D341Med (cell line): ENCODE results near the gene JARID2.

Experiments used
- DNase-seq: peaks from one replicate; pipeline ENCODE4 v3.0.0; 2012; ENCODE audit warnings: low spot score

The JARID2 gene

DNA sequence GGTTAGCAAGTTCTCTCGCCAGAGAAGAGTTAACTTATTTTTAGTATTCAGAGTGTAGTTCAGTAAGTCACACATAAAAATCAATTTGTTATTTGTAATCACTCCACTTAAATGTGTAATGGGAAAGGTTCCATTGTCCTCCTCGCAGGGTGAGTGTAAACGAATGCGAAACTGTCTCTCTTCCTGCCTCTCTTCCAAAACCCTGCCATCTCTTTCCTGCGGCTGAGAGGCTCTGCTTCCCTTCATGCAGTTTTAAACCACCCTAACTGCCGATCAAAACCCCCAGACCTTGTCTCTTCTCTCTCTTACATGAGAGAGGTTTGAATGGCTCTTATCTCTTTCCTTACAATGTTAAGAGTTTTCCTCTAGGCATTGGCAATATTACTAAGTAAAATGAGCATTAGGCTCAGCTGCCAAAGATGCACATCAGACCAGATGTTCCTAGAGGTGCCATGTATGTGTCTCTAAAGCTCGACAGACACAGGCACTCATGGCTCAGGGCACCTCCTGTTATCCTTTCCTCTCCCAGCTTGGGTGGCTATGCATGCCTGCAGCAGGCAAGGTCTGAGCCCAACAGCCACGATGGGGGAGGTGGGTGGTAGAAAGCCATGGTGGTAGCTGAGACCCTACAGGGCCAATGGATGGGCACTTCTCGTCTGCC lies 91.2 kb downstream of the JARID2 start:
- no peak for DNase-seq

GRCh38 chr6:15337582-15337981 lies 91.7 kb downstream of the JARID2 start:
- DNase-seq, result no peak

GRCh38 chr6:15338476-15338875 lies 92.6 kb downstream of the JARID2 start:
- no peak for DNase-seq

- no peak for DNase-seq
These were observed 93.2 kb downstream of the JARID2 start for GRCh38 chr6:15339081-15339480.

- DNase-seq, result no peak
These were observed 94.3 kb downstream of the JARID2 start for GRCh38 chr6:15340105-15340601.

- no peak for DNase-seq
These were observed 94.9 kb downstream of the JARID2 start for GRCh38 chr6:15340775-15341174.

DNA sequence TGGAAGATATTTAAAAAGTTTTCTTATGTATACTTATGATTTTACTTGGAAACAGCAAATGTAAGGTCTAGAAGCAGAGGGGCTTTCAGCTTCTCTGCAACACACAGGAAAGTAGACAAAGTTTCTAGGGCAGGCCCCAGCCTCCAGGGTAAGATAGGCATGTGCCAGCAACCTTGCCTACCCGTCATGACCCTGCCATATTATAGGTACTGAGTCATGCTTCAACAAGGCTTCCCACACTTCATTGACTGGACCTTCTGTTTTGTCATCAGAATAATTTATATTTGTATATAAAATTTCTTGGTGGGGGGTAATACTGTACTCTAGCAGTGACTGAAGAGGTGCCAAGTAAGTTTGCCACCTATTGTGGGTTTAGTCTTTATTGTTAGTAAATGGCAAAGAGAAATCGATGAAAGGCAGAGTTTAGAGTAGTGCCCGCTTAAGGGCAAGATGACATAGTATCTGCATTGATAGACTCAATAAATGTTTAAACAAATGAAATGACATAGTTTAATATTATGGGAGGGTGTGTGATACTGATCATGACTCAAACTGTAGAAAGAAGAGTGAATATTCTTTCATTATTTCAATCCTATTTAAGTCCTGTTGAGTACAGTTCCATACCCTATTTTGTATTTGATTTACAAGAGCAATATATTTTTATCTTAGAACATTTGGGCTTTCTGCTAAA lies 95.6 kb downstream of the JARID2 start:
- no peak for DNase-seq

DNA sequence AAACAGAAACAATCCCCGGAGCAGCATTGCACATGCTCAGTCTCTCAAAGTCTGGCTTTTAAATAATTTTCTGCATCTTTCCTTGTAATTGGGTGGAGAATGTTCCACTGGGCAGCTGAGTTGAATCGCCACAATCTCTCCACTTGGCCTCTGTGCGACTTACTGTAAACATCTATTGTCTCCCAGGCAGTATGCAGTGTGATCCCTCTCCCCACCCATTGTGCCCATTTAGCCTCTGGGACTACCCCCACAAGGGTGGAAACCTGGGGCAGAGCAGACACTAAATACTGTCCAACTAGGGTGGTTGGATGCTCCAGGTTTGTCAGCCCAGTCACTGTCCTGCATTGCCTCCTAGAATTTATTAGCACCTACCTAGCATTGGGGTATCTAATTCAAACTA lies 96.2 kb downstream of the JARID2 start:
- no peak for DNase-seq

GRCh38 chr6:15343490-15344191 lies 97.8 kb downstream of the JARID2 start:
- no peak for DNase-seq

- DNase-seq, result no peak
These were observed 98.3 kb downstream of the JARID2 start for GRCh38 chr6:15344192-15344519.

DNA sequence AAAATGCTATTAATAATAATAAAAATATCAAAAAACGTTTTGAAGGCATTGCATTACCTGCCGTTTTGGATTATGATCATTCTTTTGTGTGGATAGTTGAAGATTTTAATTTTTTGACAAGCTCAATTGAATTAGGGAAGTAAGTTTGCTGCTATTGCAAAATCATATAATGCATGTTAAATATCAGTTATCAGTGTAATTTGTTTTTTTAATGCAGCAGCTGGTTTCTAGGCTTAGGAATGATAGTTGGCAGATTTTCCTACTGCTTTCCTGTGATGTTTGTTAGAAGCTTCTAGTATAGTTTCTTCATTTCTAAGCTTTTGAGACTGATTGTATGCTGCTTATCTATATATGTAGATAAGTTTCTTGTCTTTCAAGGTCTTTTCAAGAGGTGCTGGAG lies 99.0 kb downstream of the JARID2 start:
- no peak for DNase-seq

DNA sequence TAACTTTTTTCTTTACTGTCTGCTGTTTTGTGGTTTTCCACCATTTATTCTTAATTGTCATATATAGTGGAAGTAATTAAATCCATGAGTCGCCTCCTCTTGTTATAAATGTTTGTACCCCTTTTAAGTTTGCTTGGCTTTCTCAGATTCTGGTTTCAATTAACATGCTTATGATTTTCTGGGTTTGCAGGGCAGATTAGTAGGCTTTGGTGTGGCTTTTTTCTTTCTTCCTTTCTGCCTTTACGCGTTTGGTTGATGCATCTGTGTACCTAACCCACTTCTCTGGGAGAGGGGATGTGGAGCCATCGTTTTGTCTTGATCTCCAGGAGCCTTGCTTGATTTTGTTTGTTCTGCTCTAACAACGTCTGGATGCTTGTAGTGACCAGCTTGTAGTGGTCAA lies 100.4 kb downstream of the JARID2 start:
- no peak for DNase-seq

GRCh38 chr6:15348528-15348927 lies 102.7 kb downstream of the JARID2 start:
- DNase-seq, result no peak

DNA sequence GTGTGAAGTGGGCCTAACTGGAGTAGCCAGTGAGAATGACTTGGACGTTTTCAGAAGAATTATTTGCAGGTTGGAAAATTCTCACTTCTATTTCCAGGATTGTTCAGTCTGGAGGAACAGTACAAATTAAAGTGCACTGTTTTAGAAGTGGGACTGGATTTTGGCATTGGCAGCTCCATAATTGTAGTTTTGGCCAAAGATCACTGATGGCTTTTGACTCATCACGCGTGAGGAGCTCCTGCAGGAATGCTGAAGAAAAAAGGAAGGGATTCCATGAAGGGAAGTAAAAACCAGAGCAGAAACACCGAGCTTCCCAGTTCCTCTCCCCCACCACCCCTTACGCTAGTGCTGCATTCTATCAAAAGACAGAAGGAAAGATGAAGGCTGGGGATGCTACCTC lies 103.5 kb downstream of the JARID2 start:
- DNase-seq, result no peak

- no peak for DNase-seq
These were observed 104.7 kb downstream of the JARID2 start for GRCh38 chr6:15350386-15351083.

GRCh38 chr6:15351631-15352030 lies 105.8 kb downstream of the JARID2 start:
- DNase-seq, result no peak

DNA sequence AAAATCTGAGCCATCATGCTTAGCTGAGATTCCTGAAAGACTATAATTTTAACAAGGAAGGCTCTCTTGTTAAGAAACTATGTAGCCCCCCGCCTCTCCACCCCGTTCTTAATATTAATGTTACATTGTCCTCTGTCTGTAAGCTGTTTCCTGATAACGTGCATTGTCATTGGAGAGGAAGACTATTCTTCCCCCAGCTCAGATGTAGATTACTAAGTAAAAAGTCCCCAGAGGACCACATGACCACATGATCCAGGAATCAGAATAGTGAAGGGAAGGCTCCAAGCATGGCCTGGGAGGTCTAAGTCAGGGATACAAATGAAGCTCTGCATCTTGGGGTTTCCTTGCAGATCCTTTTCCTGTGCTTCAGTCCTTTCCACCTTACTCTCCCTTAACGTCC lies 106.4 kb downstream of the JARID2 start:
- DNase-seq, result no peak

GRCh38 chr6:15352845-15353244 lies 107.0 kb downstream of the JARID2 start:
- DNase-seq, result no peak

GRCh38 chr6:15355683-15356099 lies 109.8 kb downstream of the JARID2 start:
- DNase-seq, result no peak

- no peak for DNase-seq
These were observed 110.3 kb downstream of the JARID2 start for GRCh38 chr6:15356179-15356578.

DNA sequence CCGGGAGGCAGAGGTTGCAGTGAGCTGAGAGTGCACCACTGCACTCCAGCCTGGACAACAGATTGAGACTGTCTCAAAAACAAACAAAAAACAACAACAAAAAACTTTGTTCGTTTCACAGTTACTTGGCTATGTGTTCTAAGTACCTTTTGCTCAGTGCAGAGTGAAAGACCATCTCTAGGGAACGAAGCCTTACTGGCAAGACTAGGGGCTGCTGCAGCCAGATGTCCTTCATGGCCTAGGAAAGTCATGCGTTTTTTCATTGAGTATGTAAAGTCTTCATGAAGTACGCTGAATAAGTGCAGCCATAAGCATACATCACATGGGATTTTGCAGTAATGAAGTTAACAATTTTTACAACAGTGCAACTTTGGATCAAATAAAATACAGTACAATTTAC lies 111.1 kb downstream of the JARID2 start:
- DNase-seq, result no peak

GRCh38 chr6:15357782-15358181 lies 111.9 kb downstream of the JARID2 start:
- no peak for DNase-seq
